ENCODE data around the gene ING3.

DNA sequence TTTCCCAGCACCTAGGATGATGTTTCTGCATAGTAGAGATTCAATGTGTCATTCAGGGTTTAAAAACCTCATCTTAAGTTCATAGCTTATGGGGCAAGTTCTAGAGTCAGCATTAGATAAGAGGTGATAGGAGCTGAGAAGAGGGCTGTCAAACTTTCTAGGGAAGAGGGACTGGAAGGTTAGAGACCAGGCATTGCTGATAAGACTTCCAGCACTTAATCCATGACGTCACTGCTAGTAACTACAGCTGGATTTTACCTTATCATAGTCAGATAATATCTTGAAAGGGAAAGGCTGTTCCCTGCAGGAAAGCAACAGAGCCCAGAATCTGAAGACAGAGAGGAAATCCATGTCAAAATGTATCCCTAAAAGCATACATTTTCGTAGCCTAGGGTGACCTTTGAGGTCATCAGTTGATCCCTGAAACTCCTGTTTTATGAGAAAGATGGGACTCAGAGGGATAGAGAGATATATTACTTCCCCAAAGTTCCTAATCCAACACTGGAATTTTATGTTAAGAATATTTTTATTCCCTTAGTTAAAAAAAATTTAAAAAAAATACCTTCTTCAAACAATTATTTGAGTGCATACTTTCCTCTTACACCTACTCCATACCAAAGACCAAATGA is 34.7 kb downstream of the ING3 start:
- TF ChIP-seq, protein P1, sequence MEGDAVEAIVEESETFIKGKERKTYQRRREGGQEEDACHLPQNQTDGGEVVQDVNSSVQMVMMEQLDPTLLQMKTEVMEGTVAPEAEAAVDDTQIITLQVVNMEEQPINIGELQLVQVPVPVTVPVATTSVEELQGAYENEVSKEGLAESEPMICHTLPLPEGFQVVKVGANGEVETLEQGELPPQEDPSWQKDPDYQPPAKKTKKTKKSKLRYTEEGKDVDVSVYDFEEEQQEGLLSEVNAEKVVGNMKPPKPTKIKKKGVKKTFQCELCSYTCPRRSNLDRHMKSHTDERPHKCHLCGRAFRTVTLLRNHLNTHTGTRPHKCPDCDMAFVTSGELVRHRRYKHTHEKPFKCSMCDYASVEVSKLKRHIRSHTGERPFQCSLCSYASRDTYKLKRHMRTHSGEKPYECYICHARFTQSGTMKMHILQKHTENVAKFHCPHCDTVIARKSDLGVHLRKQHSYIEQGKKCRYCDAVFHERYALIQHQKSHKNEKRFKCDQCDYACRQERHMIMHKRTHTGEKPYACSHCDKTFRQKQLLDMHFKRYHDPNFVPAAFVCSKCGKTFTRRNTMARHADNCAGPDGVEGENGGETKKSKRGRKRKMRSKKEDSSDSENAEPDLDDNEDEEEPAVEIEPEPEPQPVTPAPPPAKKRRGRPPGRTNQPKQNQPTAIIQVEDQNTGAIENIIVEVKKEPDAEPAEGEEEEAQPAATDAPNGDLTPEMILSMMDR (IDR thresholded peaks at IDR 0.05; ENCODE audit: borderline replicate concordance, extremely low read depth, low read length, poor library complexity, severe bottlenecking), result no peak
- TF ChIP-seq EZH2 (IDR thresholded peaks at IDR 0.05; ENCODE audit: borderline replicate concordance, low read depth, low read length, severe bottlenecking), result no peak
